ENCODE results near the gene EEF2.
A peak's percentile ranks its signal among the peaks of the same experiment; 100 is the strongest.
"Not testable (repeated sequence)": the region's sequence is repeated elsewhere in the genome, so short reads cannot be mapped to it uniquely, and the experiment has no call there.

Gene EEF2

GRCh38 chr19:3970313-3970807, 14.9 kb downstream of the EEF2 start:
- no peak for DNase-seq

GRCh38 chr19:3969435-3970312, 15.6 kb downstream of the EEF2 start:
- peak; percentile 23 for DNase-seq

GRCh38 chr19:3968556-3969434, 16.5 kb downstream of the EEF2 start:
- peak; percentile 46 for DNase-seq

- not testable (repeated sequence) for DNase-seq
These were observed 17.3 kb downstream of the EEF2 start for GRCh38 chr19:3967983-3968382.

DNA sequence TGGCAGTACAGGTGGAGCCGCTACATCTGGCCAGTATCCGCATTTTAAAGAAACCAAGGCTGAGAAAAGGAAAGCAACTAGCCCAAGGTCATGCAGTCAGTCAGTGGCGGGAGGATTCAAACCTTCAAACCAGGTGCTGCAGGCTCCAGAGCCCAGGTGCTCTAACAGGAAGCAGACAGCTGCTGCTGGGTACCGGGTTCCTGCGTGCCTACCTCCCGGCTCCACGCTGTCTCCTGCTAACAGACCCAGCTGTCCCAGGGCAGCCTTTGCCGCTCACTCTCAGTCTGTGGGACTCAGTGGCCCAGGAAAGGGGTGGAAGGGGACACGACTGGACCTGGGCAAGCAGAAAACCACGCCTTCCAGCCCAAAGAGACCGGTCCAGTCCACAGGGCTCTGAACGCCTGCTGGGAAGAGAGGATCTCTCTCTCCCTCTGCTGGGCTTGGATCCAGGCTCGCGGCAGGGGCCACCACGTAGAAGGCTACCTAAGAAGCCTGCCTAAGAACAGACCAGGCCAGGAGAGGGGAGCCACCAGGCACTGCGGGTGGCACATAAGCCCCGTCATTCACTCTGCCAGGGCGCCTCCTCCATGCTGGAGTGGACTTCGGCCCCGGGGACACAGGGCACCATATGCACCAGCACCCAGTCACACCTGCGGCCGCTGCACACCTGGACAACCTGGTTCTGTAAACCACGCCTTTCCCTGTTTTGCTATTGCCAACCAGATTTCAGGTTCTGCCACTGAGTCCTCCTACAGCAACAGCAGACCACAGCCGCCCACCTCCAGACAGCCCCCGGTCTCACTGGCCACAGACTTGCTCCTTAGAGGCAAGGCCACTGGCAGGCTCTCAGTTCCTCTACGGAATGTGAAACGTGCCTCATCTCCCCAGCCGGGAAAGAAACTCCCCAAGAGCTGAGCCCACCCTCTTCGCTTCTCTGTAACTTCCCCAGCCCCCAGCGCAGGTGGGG, 18.9 kb downstream of the EEF2 start:
- no peak for DNase-seq

- no peak for DNase-seq
These were observed 20.7 kb downstream of the EEF2 start for GRCh38 chr19:3964256-3965194.

GRCh38 chr19:3963458-3964255, 21.6 kb downstream of the EEF2 start:
- DNase-seq = no peak

GRCh38 chr19:3961007-3961406, 24.3 kb downstream of the EEF2 start:
- no peak for DNase-seq

DNA sequence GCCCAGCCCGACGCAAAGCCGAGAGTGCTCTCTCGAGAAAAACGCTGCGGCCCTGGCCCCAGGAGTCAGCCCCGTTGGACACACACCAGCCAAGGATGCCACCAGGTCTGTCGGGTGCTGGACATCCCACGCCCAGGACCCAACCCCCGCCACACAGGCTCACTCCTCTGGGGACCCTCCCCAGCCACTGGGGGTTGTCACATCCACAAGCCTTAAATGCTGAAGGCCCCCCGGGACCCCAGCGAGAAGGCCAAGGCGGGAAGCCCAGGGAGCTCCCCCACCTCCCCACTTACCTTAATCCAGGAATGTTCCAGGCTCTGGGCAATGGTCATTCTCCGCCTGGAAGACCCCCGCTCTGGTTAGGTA, 25.5 kb downstream of the EEF2 start:
- DNase-seq = no peak

DNA sequence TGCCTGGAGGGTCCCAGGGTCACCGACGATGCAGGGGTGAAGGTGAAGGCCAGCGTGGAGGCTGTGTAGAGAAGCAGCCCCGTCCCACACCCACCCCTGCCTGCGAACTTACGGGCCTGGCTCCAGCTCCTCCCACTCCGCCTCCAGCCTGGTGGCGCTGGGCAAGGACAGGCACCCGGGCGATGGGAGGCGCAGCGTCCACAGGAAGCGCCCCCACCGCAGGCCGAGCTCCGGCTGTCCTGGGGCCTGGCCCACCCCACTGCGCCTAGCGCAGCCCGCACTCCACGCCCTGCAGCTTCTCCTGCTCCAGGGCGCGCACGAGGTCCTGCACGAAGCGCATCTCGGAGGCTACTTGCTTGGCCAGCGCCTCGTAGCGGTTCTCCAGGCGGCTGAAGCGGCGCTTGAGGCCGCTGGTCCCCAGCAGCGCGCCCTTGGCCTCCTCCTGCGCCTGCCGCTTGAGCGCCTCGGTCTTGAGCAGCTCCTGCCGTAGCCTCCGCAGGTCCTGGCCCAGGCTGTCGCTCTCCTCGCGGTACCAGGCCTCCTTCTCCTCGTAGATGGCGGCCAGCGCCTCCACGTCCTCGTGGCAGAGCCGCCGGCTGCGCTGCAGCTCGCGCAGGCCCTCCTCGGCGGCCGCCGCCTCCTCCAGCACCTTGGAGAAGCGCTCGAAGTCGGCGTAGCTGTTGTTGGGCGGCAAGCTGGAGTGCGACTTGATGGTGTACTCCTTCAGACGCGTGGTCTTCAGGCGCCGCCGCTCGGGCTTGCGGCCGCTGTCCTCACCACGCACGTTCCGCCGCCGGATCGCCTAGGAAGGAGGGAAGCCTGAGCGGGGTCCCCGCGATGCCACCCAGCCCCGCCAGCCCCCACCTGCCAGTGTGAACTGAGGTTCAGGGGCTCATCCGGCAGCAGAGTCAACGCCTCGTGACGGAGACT, 26.2 kb downstream of the EEF2 start:
- DNase-seq = no peak

- no peak for DNase-seq
These were observed 29.6 kb downstream of the EEF2 start for GRCh38 chr19:3955688-3956087.

DNA sequence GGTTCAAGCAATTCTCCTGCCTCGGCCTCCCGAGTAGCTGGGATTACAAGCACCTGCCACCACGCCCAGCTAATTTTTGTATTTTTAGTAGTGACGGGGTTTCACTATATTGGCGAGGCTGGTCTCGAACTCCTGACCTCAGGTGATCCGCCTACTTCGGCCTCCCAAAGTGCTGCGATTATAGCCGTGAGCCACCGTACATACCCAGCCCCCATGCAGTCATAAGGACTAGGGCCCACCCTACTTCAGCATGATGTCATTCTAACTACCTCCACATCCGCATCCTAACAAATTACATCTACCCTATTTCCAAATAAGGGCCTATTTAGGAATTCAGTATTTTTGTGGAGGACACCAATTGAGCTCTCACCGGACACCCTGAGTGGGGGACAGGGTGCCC, 30.0 kb downstream of the EEF2 start:
- DNase-seq = not testable (repeated sequence)

GRCh38 chr19:3954107-3954506, 31.2 kb downstream of the EEF2 start:
- DNase-seq = no peak

- DNase-seq = not testable (repeated sequence)
These were observed 32.4 kb downstream of the EEF2 start for GRCh38 chr19:3952755-3953276.

- DNase-seq = peak; percentile 39
These were observed 34.1 kb downstream of the EEF2 start for GRCh38 chr19:3950871-3951861.

- DNase-seq = no peak
These were observed 35.0 kb downstream of the EEF2 start for GRCh38 chr19:3949997-3950859.
